ENCODE data around the gene FRAT1. TPM values are rescaled to one million over a fixed set of nuclear protein-coding genes. Genes with fewer than 3 reads are reported as not detected.

The FRAT1 gene
- total RNA-seq, 2 experiments from 2014 or later: 11.0 to 11.7 TPM

GRCh38 chr10:97355571-97355975 lies 36.5 kb downstream of the FRAT1 start:
- ATAC-seq (ENCODE audit: low read depth): no peak
- H3K4me1 Mint-ChIP-seq: peaks cover 5% of the 10 kb centered on the region
- H3K27ac Mint-ChIP-seq: no peak overlapping the region
- H3K9me3 Mint-ChIP-seq: no peaks in the 10 kb centered on the region
- no peaks in the 10 kb centered on the region for H3K27me3 Mint-ChIP-seq
- POLR2A ChIA-PET: interaction anchor here (0.8 kb wide), 1 partner anchor 137 kb away, joined by 5 read pairs; no protein-coding TSS in a partner anchor
- no peaks in the 10 kb centered on the region for H3K36me3 Mint-ChIP-seq
- H3K4me3 Mint-ChIP-seq: no peak overlapping the region
- DNase-seq: no peak

- H3K27ac Mint-ChIP-seq: peak overlapping the region; percentile 21
These were observed 37.3 kb downstream of the FRAT1 start for GRCh38 chr10:97356318-97356914.

GRCh38 chr10:97356918-97357317 lies 37.8 kb downstream of the FRAT1 start:
- H3K36me3 Mint-ChIP-seq: no peaks in the 10 kb centered on the region
- no peaks in the 10 kb centered on the region for H3K9me3 Mint-ChIP-seq
- no peak overlapping the region for H3K4me3 Mint-ChIP-seq
- no peaks in the 10 kb centered on the region for H3K27me3 Mint-ChIP-seq
- H3K27ac Mint-ChIP-seq: no peak overlapping the region
- peaks cover 5% of the 10 kb centered on the region for H3K4me1 Mint-ChIP-seq
- ATAC-seq (ENCODE audit: low read depth): no peak
- POLR2A ChIA-PET: no interaction called here
- DNase-seq: no peak

More at GRCh38 chr10:97356318-97356914, 37.3 kb downstream of the FRAT1 start:
- Mint-ChIP-seq H3K4me3 (no peak overlapping the region), H3K9me3 (no peaks in the 10 kb centered on the region), H3K27me3 (no peaks in the 10 kb centered on the region), H3K36me3 (no peaks in the 10 kb centered on the region), H3K4me1 (peaks cover 5% of the 10 kb centered on the region)
- ATAC-seq (ENCODE audit: low read depth) (peak; percentile 63), DNase-seq (no peak)
- POLR2A ChIA-PET: no interaction called here

GRCh38 chr10:97358349-97358748 lies 39.3 kb downstream of the FRAT1 start:
- Mint-ChIP-seq H3K27ac (no peak overlapping the region), H3K4me3 (no peak overlapping the region), H3K36me3 (no peaks in the 10 kb centered on the region), H3K27me3 (no peaks in the 10 kb centered on the region), H3K9me3 (no peaks in the 10 kb centered on the region), H3K4me1 (peaks cover 5% of the 10 kb centered on the region)
- DNase-seq: no peak
- no peak for ATAC-seq (ENCODE audit: low read depth)
- POLR2A ChIA-PET: no interaction called here

- Mint-ChIP-seq H3K4me1 (peaks cover 5% of the 10 kb centered on the region), H3K9me3 (no peaks in the 10 kb centered on the region), H3K27ac (no peak overlapping the region), H3K27me3 (no peaks in the 10 kb centered on the region), H3K4me3 (no peak overlapping the region), H3K36me3 (no peaks in the 10 kb centered on the region)
- DNase-seq (no peak), ATAC-seq (ENCODE audit: low read depth) (no peak)
- POLR2A ChIA-PET: no interaction called here
These were observed 39.7 kb downstream of the FRAT1 start for GRCh38 chr10:97358781-97359180.

GRCh38 chr10:97360705-97361536 lies 41.9 kb downstream of the FRAT1 start:
- DNase-seq (no peak), ATAC-seq (ENCODE audit: low read depth) (no peak)
- POLR2A ChIA-PET: no interaction called here
- peaks cover 5% of the 10 kb centered on the region for H3K4me1 Mint-ChIP-seq
- H3K27me3 Mint-ChIP-seq: no peaks in the 10 kb centered on the region
- peak overlapping the region; percentile 24 for H3K27ac Mint-ChIP-seq
- H3K9me3 Mint-ChIP-seq: no peaks in the 10 kb centered on the region
- no peak overlapping the region for H3K4me3 Mint-ChIP-seq
- peaks cover 5% of the 10 kb centered on the region for H3K36me3 Mint-ChIP-seq

GRCh38 chr10:97361537-97361901 lies 42.4 kb downstream of the FRAT1 start:
- ATAC-seq (ENCODE audit: low read depth) (no peak), DNase-seq (no peak)
- Mint-ChIP-seq H3K4me1 (peaks cover under 1% of the 10 kb centered on the region), H3K27ac (no peak overlapping the region), H3K36me3 (peaks cover 5% of the 10 kb centered on the region), H3K4me3 (no peak overlapping the region), H3K9me3 (no peaks in the 10 kb centered on the region), H3K27me3 (no peaks in the 10 kb centered on the region)
- POLR2A ChIA-PET: no interaction called here

GRCh38 chr10:97362310-97363033 lies 43.4 kb downstream of the FRAT1 start:
- no peak for ATAC-seq (ENCODE audit: low read depth)
- no peak overlapping the region for H3K4me3 Mint-ChIP-seq
- peaks cover 5% of the 10 kb centered on the region for H3K36me3 Mint-ChIP-seq
- H3K27ac Mint-ChIP-seq: peak overlapping the region; percentile 28
- no peaks in the 10 kb centered on the region for H3K4me1 Mint-ChIP-seq
- no peaks in the 10 kb centered on the region for H3K27me3 Mint-ChIP-seq
- H3K9me3 Mint-ChIP-seq: no peaks in the 10 kb centered on the region
- POLR2A ChIA-PET: no interaction called here
- DNase-seq: no peak

- ATAC-seq (ENCODE audit: low read depth) (no peak), DNase-seq (no peak)
- H3K4me3 Mint-ChIP-seq: no peak overlapping the region
- no peaks in the 10 kb centered on the region for H3K27me3 Mint-ChIP-seq
- H3K36me3 Mint-ChIP-seq: peaks cover 5% of the 10 kb centered on the region
- H3K9me3 Mint-ChIP-seq: no peaks in the 10 kb centered on the region
- POLR2A ChIA-PET: interaction anchor here (2.2 kb wide), 1 partner anchor 29 kb away, joined by 6 read pairs; the partner anchor contains the start of gene FRAT2
- H3K4me1 Mint-ChIP-seq: no peaks in the 10 kb centered on the region
- H3K27ac Mint-ChIP-seq: no peak overlapping the region
These were observed 44.0 kb downstream of the FRAT1 start for GRCh38 chr10:97363071-97363470.

GRCh38 chr10:97365761-97366351 lies 46.8 kb downstream of the FRAT1 start:
- no peaks in the 10 kb centered on the region for H3K9me3 Mint-ChIP-seq
- no peak for ATAC-seq (ENCODE audit: low read depth)
- POLR2A ChIA-PET: no interaction called here
- H3K27ac Mint-ChIP-seq: no peak overlapping the region
- H3K36me3 Mint-ChIP-seq: peaks cover 6% of the 10 kb centered on the region
- no peaks in the 10 kb centered on the region for H3K27me3 Mint-ChIP-seq
- H3K4me1 Mint-ChIP-seq: no peaks in the 10 kb centered on the region
- no peak overlapping the region for H3K4me3 Mint-ChIP-seq
- DNase-seq: no peak

GRCh38 chr10:97366572-97366971 lies 47.5 kb downstream of the FRAT1 start:
- no peaks in the 10 kb centered on the region for H3K27me3 Mint-ChIP-seq
- no peak overlapping the region for H3K4me3 Mint-ChIP-seq
- H3K4me1 Mint-ChIP-seq: no peaks in the 10 kb centered on the region
- H3K9me3 Mint-ChIP-seq: no peaks in the 10 kb centered on the region
- H3K36me3 Mint-ChIP-seq: peaks cover 9% of the 10 kb centered on the region
- H3K27ac Mint-ChIP-seq: peak overlapping the region; percentile 16
- ATAC-seq (ENCODE audit: low read depth): no peak
- POLR2A ChIA-PET: no interaction called here
- DNase-seq: no peak

GRCh38 chr10:97367126-97367649 lies 48.1 kb downstream of the FRAT1 start:
- DNase-seq (no peak), ATAC-seq (ENCODE audit: low read depth) (no peak)
- H3K9me3 Mint-ChIP-seq: no peaks in the 10 kb centered on the region
- POLR2A ChIA-PET: no interaction called here
- H3K4me1 Mint-ChIP-seq: no peaks in the 10 kb centered on the region
- H3K4me3 Mint-ChIP-seq: no peak overlapping the region
- H3K27ac Mint-ChIP-seq: no peak overlapping the region
- H3K36me3 Mint-ChIP-seq: peaks cover 13% of the 10 kb centered on the region
- H3K27me3 Mint-ChIP-seq: no peaks in the 10 kb centered on the region
